Activated CD8-positive, alpha-beta memory T cell treated with anti-CD3 and anti-CD28 coated beads, Interleukin-2, amount 50 U/mL, for 1 hour (primary cell): ENCODE data around the gene RHOBTB3.
"Not testable (repeated sequence)": the region's sequence is repeated elsewhere in the genome, so short reads cannot be mapped to it uniquely, and the experiment has no call there.

Experiments used
- DNase-seq: peaks from one replicate; pipeline ENCODE4 v3.0.0-alpha.2; 2020; ENCODE audit errors: extremely low read depth

RHOBTB3 gene

DNA sequence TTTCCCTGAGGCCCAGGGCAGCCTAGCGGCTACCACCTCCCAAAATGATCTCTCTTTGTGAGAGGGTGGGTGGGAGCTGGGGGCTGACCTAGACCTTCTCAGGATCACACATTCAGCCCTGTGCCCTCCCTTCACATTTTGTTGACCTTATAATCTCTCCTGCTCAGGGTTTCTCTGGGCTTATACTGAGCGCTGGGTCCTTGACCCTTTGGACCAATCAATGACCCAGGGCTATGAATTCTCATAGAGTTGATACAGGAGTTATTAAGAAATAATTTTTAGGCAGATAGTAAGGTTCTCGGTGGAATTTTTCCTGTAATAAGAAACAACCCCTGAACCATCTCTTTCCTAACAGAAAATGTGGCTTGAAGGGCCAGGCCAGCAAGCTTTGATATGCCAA lies 69.4 kb downstream of the RHOBTB3 start:
- no peak for DNase-seq

DNA sequence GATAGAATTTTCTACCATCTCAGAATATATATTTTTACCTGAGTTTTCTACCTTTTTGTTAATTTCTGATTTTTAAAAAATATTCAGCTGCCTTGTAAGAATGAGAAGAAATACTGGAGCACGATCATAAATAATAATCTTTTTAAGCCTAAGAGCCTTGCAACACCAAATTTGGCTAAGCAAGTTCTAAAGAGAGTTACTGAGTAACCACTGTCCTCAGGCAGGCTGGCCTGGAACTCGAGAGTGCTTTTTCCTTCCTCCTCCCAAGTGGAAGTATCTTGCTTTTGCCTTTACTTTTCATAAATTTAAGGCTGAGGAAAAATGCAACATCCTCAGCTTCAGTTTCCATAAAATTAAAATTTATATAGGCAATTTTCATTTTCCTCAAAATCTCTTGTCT lies 70.4 kb downstream of the RHOBTB3 start:
- DNase-seq = no peak

DNA sequence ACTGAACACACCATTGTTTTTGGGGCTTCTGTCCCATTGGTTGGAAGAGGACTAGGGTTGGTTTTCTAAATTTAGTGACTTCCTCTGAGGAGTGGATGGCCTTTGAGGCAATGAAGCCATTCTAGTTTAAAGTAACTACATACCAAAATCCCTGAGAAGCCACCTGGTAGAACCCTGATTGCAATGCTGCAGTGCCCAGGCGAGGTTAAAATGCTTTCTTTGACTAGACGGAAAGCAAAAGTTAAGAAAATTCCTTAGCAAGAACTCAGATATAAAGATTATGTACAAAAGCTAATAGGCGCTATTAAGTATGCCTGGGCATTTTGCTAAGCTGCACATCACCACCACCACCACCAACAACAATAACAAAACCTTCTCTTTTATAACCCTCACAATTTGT lies 70.8 kb downstream of the RHOBTB3 start:
- no peak for DNase-seq

DNA sequence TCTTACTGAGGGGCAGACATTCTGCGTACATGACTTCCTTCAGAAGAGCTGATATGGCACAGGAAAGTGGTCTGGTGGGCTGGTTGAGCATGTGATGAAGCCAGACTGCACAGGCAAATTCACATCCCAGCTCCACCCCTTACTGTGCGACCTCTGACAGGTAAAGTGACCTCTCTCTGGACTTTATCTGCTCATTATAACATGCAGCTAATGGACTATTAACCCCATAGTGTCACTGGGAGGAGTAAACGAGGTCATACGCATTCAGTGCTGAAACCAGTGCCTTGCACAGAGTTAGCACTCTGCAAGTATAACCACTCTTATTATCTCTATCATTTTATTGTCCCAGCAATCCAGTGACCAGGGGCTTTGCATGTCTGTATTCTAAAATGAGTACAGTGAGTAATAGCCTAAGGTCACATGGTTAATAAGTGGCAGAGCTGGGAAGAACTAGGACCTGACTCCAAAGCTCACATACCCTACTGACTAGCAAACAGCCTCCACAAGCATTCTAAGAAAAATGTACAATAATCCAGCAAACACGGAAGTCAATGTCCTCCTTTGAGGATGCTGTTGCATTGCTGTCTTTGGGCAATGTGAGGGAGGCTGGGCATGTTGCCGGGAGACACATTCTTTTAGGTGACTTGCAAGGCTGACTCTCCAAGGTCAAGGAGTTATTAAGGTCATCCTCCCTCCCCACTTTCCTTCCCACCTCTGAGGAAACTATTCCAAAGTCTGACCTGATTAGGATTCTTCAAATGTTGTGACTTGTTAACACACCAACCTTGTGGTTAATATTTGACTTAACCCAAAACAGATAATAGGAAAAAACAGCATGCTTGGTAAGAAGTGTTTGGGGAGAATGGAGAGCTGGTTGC lies 72.4 kb downstream of the RHOBTB3 start:
- DNase-seq = no peak

DNA sequence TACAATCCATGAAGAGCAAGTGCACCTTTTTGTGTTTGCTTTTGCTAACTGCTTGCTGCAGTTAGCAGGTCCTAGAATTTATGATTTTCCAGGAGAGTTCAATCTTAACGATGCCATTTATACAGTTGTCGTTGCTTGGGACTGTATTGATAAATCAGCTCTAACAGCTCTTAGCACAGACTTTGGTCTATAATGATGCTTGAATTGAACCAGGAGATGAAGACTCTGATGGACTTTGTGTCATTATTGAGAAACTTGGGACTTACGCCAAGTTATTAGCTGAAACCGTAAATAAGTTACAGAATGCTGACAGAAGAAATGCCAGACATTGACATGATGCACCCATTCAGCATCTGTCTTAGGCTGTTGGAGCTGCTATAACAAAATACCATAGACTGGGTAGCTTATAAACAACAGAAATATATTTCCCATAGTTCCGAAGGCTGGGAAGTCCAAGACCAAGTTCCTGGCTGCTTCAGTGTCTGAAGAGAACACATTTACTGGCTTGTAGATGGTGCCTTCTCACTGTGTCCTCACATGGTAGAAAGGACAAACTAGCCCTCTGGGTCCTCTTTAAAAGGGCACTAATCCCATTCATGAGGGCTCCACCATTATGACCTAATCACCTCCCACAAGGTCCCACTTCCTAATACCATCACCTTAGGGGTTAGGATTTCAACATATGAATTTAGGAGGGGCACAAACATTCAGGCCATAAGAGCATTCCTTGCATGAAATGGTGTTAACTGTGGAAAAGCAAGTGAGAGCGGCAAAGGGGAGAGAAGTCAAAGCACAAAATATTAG lies 73.8 kb downstream of the RHOBTB3 start:
- DNase-seq = no peak

DNA sequence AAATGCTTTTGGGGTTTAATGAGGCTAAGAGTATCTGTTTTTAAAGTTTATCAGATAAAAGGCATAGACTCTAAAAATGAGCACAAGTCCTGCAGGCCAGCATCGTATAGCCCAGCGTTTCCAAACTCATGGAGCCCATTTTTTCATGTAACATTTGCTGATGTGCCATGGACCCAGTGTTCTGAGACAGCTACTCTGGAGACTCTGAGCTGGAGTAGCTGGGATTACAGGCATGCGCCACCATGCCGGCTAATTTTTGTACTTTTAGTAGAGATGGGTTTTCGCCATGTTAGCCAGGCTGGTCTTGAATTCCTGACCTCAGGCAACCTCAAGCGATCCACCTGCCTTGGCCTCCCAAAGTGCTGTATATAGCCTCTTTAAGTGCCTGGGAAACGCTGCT lies 75.6 kb downstream of the RHOBTB3 start:
- no peak for DNase-seq

DNA sequence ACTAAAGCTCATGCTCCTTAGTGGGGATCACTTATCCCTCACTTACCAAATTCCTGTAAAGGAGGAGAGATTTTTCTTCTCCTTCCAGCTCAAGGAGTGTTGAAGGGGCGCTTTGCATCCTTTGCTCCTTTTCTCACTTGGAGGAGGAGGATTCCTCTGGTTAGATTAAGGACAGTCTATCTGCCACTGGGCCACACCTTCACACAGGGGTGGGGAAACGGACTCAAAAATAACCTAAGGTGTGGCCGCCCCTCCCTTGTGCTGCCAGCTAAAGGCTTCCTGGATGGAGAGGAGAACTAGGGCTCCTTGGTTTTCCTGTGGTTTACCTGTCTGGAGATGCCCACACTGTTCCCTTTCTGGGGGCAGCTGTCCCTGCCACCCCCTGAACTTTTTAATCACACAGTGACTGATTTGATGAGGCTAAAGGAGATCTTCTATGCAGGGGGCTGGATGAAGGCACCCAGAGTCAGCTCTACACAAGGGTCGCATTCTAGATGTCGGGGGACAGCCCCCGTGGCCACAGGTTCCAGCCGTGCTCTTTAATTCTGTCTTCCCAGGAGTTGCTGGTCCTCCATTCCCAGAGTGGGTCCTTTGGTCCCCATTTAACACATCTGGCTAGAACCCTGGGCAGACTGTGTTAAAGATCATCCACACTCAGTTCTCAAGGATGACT lies 77.0 kb downstream of the RHOBTB3 start:
- DNase-seq = no peak

DNA sequence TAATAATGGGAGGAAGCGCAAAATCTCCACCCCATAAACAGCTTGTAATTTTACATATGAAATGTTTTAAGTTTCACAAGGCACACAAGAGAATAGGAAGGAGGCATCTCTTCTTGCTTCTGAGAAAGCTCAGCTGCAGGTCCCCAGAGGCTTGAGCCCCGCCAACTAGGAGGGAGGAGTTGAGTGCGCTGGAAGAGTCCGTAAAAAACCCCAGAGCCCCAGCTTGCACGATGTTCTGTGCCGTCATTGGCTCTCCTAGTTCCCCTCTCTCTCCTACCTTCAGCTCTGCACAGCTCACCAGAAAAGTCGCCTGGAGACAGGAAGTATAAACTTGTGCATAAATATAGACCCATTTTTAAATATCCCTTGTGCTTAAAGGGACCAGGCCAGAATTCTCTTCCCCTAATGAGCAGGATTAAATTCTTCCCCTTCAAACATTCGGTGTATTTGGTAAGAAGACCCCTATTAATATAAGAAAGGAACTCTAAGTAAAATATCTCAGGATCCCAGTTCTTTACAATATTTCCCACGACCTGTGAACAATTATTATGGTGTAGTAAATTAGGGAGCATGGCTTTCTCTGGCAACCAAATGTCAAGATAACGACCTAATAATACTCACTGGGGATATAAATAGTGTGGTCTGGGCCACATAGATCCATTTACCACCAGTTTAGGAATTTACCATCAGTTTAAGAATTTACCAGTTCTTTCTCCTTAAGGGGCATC lies 77.7 kb downstream of the RHOBTB3 start:
- peak; percentile 59 for DNase-seq

DNA sequence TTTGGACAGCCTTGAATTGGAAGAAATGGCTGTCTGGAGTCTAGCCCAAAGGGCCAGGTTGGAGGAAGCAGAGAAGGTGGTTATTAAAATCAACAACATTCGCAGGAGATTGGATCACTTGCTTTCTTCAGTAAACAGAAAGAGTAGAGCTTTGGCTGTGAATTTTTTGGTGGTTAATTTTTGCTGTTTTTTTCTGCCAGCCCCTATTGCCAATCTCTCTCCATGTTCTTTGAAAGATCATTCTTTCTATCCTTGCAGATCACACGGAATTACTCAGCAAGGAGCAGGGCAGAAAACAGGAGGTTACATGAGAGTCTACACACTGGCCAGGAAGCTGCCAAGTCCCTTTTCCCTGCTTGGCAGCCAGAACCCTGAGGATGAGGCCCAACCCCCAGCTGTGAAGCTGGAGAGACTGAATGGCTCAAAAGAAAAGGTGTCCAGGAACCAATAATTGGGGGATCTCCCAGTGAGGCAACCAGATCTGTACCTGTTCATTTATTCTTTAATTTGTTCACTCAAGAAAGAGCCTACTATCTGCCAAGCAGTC lies 78.4 kb downstream of the RHOBTB3 start:
- DNase-seq = no peak

DNA sequence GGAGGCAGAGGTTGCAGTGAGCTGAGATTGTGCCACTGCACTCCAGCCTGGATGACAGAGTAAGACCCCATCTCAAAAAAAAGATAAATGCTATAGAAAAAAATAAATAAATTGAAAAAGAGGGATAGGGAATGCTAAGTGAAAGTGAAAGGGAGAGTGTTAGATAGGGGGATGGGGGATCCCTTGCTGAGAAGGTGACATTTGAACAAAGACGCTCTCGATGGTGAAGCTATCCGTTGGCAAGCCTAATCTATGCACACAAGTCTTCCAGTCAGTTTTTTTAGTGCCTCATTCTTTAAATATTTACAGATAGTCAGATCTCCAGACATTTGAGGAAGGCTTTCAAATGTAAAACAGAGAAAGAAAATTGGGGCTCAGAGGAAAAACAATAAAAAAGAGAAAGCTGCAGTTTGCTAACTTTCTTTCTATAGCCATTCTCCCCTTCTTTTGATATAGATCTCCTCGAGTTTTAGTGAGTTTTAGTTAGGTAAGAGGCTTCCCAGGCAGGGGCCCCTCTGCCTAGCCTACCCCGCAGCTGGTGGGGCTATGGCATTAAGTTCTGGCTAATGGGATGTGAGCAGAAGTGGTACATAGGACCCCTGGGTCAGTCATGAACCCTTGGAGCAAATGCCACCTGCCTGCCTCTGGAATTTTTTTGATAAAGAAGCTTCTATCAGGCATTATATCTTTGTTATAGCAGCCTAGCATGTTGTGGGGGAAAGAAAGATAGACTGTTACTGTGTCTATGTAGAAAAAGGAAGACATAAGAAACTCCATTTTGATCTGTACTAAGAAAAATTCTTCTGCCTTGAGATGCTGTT lies 79.4 kb downstream of the RHOBTB3 start:
- no peak for DNase-seq

DNA sequence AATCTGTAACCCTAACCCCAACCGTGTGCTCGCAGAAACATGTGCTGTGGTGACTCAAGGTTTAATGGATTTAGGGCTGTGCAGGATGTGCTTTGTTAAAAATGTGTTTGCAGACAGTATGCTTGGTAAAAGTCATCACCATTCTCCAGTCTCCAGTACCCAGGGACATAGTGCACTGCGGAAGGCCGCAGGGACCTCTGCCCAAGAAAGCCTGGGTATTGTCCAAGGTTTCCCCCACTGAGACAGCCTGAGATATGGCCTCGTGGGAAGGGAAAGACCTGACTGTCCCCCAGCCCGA lies 79.9 kb downstream of the RHOBTB3 start:
- DNase-seq = not testable (repeated sequence)

DNA sequence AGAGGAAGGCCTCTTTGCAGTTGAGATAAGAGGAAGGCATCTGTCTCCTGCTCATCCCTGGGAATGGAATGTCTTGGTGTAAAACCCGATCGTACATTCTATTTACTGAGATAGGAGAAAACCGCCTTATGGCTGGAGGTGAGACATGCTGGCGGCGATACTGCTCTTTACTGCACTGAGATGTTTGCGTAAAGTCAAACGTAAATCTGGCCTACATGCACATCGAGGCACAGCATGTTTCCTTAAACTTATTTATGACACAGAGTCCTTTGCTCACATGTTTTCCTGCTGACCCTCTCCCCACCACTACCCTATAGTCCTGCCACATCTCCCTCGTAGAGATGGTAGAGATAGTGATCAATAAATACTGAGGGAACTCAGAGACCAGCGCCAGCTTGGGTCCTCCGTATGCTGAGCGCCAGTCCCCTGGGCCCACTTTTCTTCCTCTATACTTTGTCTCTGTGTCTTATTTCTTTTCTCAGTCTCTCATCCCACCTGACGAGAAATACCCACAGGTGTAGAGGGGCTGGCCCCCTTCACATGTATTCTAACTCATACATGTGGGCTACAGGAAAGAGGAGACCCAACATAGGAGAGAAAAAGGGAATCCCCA lies 80.4 kb downstream of the RHOBTB3 start:
- DNase-seq = not testable (repeated sequence)

DNA sequence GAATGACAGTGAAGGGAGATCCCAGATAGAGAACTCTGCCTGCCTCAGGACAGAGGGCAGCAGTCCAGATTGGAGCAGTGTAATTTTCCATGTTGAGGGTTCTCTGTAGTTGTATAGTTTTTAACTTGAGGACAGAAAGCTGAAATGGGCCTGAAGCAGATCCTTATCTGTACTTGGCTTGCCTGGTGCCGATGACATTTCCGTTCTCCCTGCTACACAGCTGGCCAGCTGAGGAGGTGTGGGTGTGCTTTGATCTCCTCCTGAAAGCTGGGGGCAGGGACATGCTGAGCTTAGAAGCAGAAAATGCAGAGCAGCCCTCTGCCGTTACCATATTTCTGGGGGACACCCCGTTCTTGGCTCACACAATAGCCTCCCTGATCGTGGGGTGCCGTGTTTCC lies 80.9 kb downstream of the RHOBTB3 start:
- DNase-seq = no peak

DNA sequence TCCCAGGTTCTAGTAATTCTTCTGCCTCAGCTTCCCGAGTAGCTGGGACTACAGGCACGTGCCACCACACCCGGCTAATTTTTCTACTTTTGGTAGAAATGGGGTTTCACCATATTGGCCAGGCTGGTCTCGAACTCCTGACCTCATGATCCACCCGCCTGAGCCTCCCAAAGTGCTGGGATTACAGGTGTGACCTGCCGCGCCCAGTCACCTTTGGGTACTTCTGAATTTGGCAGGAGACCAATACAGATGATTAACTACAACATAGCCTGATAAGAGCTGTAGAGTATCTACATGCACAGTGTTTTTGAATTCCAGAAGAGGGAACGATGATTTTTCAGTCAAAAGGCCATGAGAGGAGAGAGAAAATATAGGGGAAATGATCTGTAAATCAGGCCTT lies 81.9 kb downstream of the RHOBTB3 start:
- not testable (repeated sequence) for DNase-seq

DNA sequence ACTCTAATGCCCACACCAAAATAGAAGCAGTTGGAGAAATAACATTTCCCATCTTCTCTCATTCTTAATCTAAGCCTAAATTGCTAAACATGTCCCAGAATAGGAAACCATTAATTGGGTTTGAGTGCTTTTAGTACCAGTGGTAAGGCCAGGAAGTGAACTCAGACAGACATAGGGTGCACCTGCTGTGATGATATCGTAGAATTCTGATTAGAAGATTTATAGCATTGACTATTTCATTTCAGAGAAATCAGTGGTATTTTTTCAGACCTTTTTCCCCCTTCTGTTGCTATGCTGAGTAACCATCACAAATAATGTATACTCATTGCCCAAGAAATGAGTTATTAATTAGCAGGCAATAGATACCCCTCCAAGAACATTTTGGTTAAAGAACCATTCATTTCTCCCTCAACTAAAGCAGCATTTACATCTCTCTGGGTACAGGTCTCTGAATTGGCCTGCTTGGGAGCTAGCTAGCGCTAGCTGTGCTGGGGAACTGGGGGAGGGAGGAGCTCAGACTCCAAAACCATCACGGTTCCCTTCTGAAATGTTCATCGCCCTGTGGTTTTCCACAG lies 84.1 kb downstream of the RHOBTB3 start:
- DNase-seq = no peak

DNA sequence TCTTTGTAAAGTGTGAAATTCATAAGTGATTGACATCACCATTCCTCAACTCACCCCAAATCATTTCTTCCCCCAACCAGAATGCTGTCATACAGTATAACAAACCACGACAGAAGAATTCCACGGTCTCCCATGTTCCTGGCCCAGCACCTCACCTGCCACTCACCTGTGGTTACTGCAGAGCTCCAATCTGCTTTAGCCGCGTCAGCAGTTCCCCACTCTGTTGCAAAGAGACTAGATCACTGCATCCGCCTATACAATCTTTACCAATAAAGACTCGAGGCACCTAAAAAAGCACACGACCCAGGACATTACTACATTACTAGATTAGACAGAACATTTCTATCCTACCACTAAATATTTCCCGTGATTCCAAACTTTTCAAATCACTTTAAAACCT lies 85.2 kb downstream of the RHOBTB3 start:
- no peak for DNase-seq

DNA sequence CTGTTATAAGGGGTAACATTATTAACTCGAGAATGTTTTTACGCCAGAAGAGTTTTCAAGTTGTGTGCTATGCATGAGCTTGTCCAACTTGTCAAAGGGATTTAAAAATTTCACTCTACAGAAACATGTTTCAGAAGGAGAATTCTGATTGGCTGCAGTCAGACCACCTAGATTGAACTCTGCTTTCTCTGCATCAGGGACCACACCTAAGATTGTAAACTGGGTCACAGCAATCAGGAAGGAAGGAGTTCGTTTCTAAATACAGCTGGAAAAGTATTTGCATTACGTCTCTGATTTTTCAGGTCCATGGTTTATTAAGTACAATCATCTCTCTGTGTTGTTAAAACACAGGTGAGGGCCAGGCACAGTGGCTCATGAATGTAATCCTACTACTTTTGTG lies 85.6 kb downstream of the RHOBTB3 start:
- no peak for DNase-seq

DNA sequence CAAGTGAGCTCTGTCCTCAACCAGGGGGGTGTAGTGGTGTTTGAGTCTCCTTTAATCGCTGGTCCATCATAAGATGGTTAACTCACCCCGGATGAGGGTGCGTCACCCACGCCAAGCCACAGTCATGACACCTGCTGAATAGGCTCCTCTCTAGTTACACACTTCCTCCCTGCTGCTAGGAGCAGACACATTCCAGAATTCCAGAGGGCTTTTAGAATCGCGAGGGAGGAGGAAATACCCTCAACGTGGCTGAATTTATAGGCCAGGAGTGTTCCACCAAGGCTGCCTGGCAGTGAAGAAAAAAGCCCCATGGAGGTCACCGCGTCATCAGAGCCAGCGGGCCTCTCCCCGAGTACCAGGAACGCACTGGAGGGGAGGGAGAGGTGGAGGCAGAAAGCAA lies 86.3 kb downstream of the RHOBTB3 start:
- no peak for DNase-seq

DNA sequence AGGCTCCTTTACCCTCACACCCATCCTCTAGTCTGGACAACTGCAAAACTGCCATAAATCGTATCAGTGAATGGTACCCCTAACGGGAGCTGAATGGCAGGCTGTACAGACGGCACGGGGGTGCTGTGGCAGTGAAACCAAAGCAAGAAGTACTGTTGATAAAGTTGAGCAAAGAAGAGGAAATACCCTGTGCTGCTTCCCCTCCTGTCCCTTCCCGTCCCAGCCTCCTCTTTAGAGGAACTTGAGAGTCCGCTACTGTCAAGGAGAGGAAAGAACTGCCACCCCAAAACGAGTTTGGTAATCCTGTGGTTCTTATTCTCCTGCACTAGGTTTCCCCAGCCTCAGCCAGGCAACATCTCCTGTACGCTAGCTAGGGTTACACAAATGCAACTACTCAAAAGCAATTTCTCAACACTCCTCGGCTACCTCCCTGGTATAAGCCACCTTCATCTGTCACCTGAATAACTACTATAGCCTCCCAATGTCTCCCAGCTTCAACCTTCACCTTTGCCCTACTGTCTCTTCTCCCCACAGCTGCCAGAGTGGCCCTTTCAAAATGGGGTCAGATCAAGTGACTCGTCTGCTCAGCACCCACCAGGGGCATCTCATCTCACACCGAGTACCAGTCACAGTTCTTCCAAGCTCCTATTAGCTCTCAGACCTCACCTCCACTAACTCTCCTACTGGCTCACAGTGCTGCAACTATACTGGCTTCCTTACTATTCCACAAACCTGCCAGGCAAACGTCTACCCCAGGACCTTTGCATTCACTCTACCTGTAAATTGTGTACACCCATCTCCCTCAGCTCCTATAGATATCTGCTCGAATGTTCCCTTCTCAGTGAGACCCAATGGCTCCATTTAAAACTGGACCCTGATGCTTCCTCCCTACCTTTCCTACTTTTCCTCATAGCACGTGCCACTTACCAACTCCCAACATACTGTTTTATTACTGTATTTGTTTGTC lies 87.3 kb downstream of the RHOBTB3 start:
- no peak for DNase-seq
